ENCODE measurements around the gene CNGB1.
"Not testable (repeated sequence)": the region's sequence is repeated elsewhere in the genome, so short reads cannot be mapped to it uniquely, and the experiment has no call there.

Gene CNGB1

DNA sequence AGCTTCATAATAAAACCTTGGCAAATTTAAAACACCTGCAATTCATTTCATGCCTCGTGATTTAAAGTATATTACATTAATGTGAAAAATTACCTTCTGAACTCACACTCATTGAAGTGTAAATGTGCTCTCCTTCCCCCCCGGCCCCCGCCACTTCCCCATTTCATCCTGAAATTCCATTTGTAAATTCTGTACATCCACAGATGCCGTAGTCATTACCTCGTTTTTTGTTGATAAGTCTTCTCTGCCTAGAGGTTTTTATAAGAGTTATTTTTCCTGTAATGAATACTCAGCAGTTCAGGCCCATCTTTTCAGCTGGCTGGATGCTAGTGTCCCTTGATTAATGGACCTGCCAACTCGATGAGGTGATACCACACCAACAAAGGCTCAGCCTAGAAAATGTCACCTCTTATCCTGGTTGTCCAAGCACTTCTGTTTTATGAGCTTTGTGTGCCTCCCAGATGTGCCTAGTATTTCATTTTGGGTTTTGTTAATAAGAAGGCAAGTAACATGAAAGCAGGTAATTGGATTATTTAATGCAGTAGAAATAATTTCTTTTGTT lies 103.8 kb downstream of the CNGB1 start:
- H3K27ac ChIP-seq (ENCODE audit: low read depth, low read length): no peak overlapping the region
- H3K36me3 ChIP-seq (ENCODE audit: control insufficient read depth in 1 of 2, insufficient read depth in 2 of 2, low read length in 2 of 2): no peaks in the 10 kb centered on the region
- no peaks in the 10 kb centered on the region for H3K27me3 ChIP-seq (ENCODE audit: control insufficient read depth in 1 of 2, insufficient read depth in 2 of 2, low read length in 2 of 2)
- H3K4me3 ChIP-seq (ENCODE audit: low read depth in 1 of 2, low read length in 2 of 2): no peak overlapping the region
- H3K9ac ChIP-seq (ENCODE audit: low read depth in 1 of 2, low read length in 2 of 2): no peak overlapping the region
- H3K4me1 ChIP-seq (ENCODE audit: control insufficient read depth in 1 of 2, insufficient read depth in 2 of 2, low read length in 2 of 2): peaks cover 6 to 9% of the 10 kb centered on the region in 2 donors
- H3K9me3 ChIP-seq (ENCODE audit: control insufficient read depth in 1 of 2, low read length in 2 of 2): no peaks in the 10 kb centered on the region

DNA sequence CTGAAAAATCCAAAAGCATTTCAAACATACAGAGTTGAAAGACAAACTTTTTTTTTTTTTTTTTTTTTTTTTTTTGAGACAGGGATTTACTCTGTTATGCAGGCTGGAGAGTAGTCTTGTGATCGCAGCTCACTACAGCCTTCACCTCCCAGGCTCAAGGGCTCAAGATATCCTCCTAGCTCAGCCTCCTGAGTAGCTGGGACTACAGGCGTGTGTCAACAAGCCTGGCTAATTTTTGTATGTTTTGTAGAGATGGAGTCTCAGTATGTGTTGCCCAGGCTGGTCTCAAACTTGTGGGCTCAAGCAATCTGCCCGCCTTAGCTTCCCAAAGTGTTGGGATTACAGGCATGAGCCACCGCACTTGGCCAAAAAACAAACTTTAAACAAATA lies 104.4 kb downstream of the CNGB1 start:
- no peak overlapping the region for H3K9ac ChIP-seq (ENCODE audit: low read depth in 1 of 2, low read length in 2 of 2)
- H3K36me3 ChIP-seq (ENCODE audit: control insufficient read depth in 1 of 2, insufficient read depth in 2 of 2, low read length in 2 of 2): no peaks in the 10 kb centered on the region
- peaks cover 6 to 9% of the 10 kb centered on the region in 2 donors for H3K4me1 ChIP-seq (ENCODE audit: control insufficient read depth in 1 of 2, insufficient read depth in 2 of 2, low read length in 2 of 2)
- H3K9me3 ChIP-seq (ENCODE audit: control insufficient read depth in 1 of 2, low read length in 2 of 2): no peaks in the 10 kb centered on the region
- H3K27me3 ChIP-seq (ENCODE audit: control insufficient read depth in 1 of 2, insufficient read depth in 2 of 2, low read length in 2 of 2): no peaks in the 10 kb centered on the region
- no peak overlapping the region for H3K27ac ChIP-seq (ENCODE audit: low read depth, low read length)
- no peak overlapping the region for H3K4me3 ChIP-seq (ENCODE audit: low read depth in 1 of 2, low read length in 2 of 2)

DNA sequence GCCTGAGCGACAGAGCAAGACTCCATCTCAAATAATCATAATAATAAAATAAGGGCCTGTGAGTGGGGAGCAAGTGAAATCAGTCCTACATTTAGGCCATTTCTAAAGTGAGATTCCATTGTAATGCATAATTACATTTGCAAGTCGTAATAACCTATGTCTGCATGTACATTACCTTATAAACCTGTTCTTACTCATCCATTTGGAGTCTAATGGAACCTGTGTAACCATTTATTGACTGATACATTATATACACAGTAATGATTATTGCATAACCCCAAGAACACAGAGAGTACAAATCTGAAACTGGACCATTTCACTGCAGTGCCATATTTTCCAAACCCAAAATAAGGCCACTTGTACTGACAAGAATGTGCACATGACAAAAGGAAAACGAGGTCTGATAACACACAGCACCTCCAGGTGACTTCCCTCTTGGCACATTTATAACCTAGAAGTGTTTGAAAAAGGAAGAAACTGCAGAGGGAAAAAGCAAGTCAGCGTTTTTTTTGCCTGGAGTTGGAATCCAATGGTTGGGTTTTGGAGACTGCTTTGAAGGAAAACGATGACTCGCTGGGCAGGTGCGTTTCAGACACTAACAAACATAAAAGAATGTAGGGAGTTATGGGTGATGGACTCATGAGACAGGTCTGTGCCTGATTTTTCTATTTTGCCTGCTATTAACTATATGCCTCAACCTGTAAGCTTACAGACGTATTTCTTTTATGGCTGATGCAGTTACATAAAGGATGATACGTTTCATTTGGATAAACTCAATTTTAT lies 105.0 kb downstream of the CNGB1 start:
- no peaks in the 10 kb centered on the region for H3K36me3 ChIP-seq (ENCODE audit: control insufficient read depth in 1 of 2, insufficient read depth in 2 of 2, low read length in 2 of 2)
- peaks cover 6 to 9% of the 10 kb centered on the region in 2 donors for H3K4me1 ChIP-seq (ENCODE audit: control insufficient read depth in 1 of 2, insufficient read depth in 2 of 2, low read length in 2 of 2)
- H3K27me3 ChIP-seq (ENCODE audit: control insufficient read depth in 1 of 2, insufficient read depth in 2 of 2, low read length in 2 of 2): no peaks in the 10 kb centered on the region
- no peaks in the 10 kb centered on the region for H3K9me3 ChIP-seq (ENCODE audit: control insufficient read depth in 1 of 2, low read length in 2 of 2)
- H3K9ac ChIP-seq (ENCODE audit: low read depth in 1 of 2, low read length in 2 of 2): no peak overlapping the region
- no peak overlapping the region for H3K27ac ChIP-seq (ENCODE audit: low read depth, low read length)
- no peak overlapping the region for H3K4me3 ChIP-seq (ENCODE audit: low read depth in 1 of 2, low read length in 2 of 2)

DNA sequence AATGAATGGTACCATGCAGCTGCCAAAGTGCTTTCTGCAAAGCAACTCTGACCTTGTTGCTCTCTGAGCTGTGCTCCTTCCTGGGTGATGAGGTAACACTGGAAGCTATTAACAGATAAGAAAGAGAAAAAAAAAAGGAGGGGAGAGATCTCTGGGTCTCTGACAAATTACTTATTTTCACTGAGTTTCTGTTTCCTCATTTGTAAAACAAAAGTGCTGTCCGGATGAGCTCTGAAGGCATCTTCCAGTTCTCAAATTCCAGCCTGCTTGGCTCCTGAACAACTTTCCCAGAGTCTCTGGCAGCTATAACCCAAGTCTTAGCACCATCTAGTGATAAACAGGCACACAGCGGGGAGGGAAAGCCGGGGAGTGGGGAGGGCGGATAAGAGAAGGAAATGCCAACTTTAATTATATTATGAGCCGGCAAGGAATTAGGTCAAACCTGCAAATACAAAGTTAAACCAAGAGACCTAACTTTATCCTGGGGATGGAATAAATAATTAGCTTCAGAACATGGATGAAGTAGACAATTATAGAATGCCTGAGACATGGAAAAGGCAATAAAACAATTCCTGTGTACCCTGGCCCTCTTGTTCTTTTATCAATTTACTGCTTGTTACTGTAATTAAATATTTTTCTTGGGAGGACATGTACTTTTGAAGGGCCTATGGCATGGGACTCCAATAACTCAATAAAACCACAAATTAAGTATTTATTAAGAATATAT lies 107.3 kb downstream of the CNGB1 start:
- H3K9ac ChIP-seq (ENCODE audit: low read depth in 1 of 2, low read length in 2 of 2): no peak overlapping the region
- H3K27ac ChIP-seq (ENCODE audit: low read depth, low read length): no peak overlapping the region
- peaks cover 0 to 2% of the 10 kb centered on the region in 2 donors for H3K27me3 ChIP-seq (ENCODE audit: control insufficient read depth in 1 of 2, insufficient read depth in 2 of 2, low read length in 2 of 2)
- no peaks in the 10 kb centered on the region for H3K9me3 ChIP-seq (ENCODE audit: control insufficient read depth in 1 of 2, low read length in 2 of 2)
- peaks cover 6 to 9% of the 10 kb centered on the region in 2 donors for H3K4me1 ChIP-seq (ENCODE audit: control insufficient read depth in 1 of 2, insufficient read depth in 2 of 2, low read length in 2 of 2)
- H3K36me3 ChIP-seq (ENCODE audit: control insufficient read depth in 1 of 2, insufficient read depth in 2 of 2, low read length in 2 of 2): no peaks in the 10 kb centered on the region
- no peak overlapping the region for H3K4me3 ChIP-seq (ENCODE audit: low read depth in 1 of 2, low read length in 2 of 2)

DNA sequence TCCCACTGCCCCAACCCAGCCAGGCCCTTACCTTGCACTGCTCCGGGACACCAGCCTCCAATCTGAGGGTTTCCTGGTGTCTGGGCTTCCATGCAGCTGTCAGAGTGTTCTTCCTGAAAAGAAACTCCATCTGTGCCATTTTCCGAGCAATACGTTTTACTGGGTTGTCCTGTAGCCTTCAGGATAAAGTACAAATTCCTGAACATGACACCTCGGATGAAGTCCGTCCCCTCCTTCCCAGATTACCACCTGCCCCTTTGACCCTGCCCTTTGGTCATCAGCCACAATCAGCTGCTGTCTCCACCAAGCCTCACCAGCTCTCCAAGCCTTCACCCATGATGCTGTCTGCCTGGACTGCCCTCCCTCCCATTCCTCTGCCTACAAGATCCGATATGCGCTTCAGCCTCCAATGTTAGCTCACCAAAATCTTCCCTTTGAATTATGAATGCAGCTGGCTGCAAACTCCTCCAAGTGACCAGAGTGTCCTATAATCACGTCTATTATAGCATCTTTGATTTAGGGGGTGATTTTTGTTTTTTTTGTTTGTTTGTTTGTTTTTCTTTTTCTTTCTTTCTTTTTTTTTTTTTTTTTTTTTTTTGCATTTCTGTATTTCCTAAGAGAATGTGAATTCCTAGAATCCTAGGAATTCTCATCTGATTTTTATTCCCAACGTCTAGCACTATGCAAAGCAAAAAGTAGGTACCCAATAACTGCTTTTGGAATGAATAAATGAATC lies 108.1 kb downstream of the CNGB1 start:
- peaks cover 0 to 2% of the 10 kb centered on the region in 2 donors for H3K27me3 ChIP-seq (ENCODE audit: control insufficient read depth in 1 of 2, insufficient read depth in 2 of 2, low read length in 2 of 2)
- peaks cover 6 to 9% of the 10 kb centered on the region in 2 donors for H3K4me1 ChIP-seq (ENCODE audit: control insufficient read depth in 1 of 2, insufficient read depth in 2 of 2, low read length in 2 of 2)
- H3K27ac ChIP-seq (ENCODE audit: low read depth, low read length): no peak overlapping the region
- peak overlapping the region in 1 of 2 donors; percentile 58 for H3K4me3 ChIP-seq (ENCODE audit: low read depth in 1 of 2, low read length in 2 of 2)
- no peak overlapping the region for H3K9ac ChIP-seq (ENCODE audit: low read depth in 1 of 2, low read length in 2 of 2)
- no peaks in the 10 kb centered on the region for H3K36me3 ChIP-seq (ENCODE audit: control insufficient read depth in 1 of 2, insufficient read depth in 2 of 2, low read length in 2 of 2)
- no peaks in the 10 kb centered on the region for H3K9me3 ChIP-seq (ENCODE audit: control insufficient read depth in 1 of 2, low read length in 2 of 2)

DNA sequence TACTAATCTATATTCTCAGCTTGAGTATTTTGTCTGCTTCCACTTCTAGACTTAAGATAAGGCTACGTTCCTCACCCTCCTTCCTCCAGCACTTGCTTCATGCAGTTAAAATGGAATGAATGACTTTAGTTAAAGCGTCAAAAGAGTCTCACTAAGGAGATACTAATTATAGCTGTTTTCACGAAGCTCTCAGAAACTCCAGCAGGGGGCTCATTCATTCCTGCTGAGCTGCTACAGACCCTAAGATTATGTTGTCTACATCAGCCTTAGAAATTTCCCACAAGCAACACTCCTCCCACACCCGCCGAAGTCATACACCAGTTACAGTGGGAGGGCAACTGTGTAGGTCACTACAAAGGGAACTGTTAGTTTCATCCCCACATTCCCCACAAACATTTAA lies 111.6 kb downstream of the CNGB1 start:
- Histone ChIP-seq H3K36me3 (ENCODE audit: control insufficient read depth in 1 of 2, insufficient read depth in 2 of 2, low read length in 2 of 2) (no peaks in the 10 kb centered on the region), H3K9me3 (ENCODE audit: control insufficient read depth in 1 of 2, low read length in 2 of 2) (no peaks in the 10 kb centered on the region), H3K9ac (ENCODE audit: low read depth in 1 of 2, low read length in 2 of 2) (no peak overlapping the region), H3K4me1 (ENCODE audit: control insufficient read depth in 1 of 2, insufficient read depth in 2 of 2, low read length in 2 of 2) (peaks cover 6 to 9% of the 10 kb centered on the region in 2 donors), H3K27ac (ENCODE audit: low read depth, low read length) (no peak overlapping the region), H3K4me3 (ENCODE audit: low read depth in 1 of 2, low read length in 2 of 2) (no peak overlapping the region), H3K27me3 (ENCODE audit: control insufficient read depth in 1 of 2, insufficient read depth in 2 of 2, low read length in 2 of 2) (peaks cover 0 to 2% of the 10 kb centered on the region in 2 donors)

DNA sequence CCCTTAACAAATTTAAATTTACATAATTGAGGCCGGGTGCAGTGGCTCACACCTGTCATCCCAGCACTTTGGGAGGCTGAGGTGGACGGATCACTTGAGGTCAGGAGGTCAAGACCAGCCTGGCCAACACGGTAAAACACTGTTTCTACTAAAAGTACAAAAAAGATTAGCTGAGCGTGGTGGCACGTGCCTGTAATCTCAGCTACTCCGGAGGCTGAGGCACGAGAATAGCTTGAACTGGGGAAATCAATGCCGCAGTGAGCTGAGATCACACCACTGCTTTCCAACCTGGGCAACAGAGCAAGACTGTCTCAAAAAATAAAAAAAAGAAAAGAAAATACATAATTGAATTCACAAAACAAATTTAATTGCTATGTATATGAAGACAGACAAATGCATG lies 112.3 kb downstream of the CNGB1 start:
- Histone ChIP-seq H3K4me3 (ENCODE audit: low read depth in 1 of 2, low read length in 2 of 2) (no peak overlapping the region), H3K9me3 (ENCODE audit: control insufficient read depth in 1 of 2, low read length in 2 of 2) (no peaks in the 10 kb centered on the region), H3K27ac (ENCODE audit: low read depth, low read length) (no peak overlapping the region)

DNA sequence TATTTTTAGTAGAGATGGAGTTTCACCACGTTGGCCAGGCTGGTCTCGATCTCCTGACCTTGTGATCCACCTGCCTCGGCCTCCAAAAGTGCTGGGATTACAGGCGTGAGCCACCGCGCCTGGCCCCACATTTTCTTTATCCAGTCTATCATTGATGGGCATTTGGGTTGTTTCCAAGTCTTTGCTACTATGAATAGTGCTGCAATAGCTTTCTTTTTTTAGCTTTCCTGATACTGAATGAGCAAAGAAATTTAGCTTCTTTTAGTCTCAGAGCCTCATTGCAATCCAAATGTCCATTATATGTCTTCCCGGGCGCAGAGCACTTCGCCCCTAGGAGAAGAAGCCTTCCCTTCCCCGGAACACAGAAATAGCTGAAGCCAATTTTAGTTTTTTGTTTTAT lies 112.9 kb downstream of the CNGB1 start:
- H3K4me3 ChIP-seq (ENCODE audit: low read depth in 1 of 2, low read length in 2 of 2); H3K4me1 ChIP-seq (ENCODE audit: control insufficient read depth in 1 of 2, insufficient read depth in 2 of 2, low read length in 2 of 2); H3K27ac ChIP-seq (ENCODE audit: low read depth, low read length); H3K36me3 ChIP-seq (ENCODE audit: control insufficient read depth in 1 of 2, insufficient read depth in 2 of 2, low read length in 2 of 2); H3K27me3 ChIP-seq (ENCODE audit: control insufficient read depth in 1 of 2, insufficient read depth in 2 of 2, low read length in 2 of 2); H3K9me3 ChIP-seq (ENCODE audit: control insufficient read depth in 1 of 2, low read length in 2 of 2); H3K9ac ChIP-seq (ENCODE audit: low read depth in 1 of 2, low read length in 2 of 2): not testable (repeated sequence)

More for the DNA sequence above, 112.3 kb downstream of the CNGB1 start:
- Histone ChIP-seq H3K4me1 (ENCODE audit: control insufficient read depth in 1 of 2, insufficient read depth in 2 of 2, low read length in 2 of 2) (peaks cover 5 to 9% of the 10 kb centered on the region in 2 donors), H3K9ac (ENCODE audit: low read depth in 1 of 2, low read length in 2 of 2) (no peak overlapping the region), H3K27me3 (ENCODE audit: control insufficient read depth in 1 of 2, insufficient read depth in 2 of 2, low read length in 2 of 2) (peaks cover 0 to 2% of the 10 kb centered on the region in 2 donors), H3K36me3 (ENCODE audit: control insufficient read depth in 1 of 2, insufficient read depth in 2 of 2, low read length in 2 of 2) (no peaks in the 10 kb centered on the region)

DNA sequence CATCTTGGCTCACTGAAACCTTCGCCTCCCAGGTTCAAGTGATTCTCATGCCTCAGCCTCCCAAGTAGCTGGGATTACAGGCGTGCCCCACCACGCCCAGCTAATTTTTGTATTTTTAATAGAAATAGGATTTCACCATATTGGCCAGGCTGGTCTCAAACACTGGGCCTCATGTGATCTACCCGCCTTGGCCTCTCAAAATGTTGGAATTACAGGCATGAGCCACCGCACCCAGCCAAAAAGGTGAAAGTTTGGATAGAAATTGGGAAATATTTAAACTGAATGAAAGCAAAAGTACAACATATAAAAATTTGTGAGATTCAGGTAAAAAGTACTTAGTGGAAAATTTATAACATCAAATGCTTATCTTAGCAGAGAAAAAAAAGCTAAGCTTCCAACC lies 115.7 kb downstream of the CNGB1 start:
- no peaks in the 10 kb centered on the region for H3K9me3 ChIP-seq (ENCODE audit: control insufficient read depth in 1 of 2, low read length in 2 of 2)
- no peaks in the 10 kb centered on the region for H3K36me3 ChIP-seq (ENCODE audit: control insufficient read depth in 1 of 2, insufficient read depth in 2 of 2, low read length in 2 of 2)
- no peak overlapping the region for H3K4me3 ChIP-seq (ENCODE audit: low read depth in 1 of 2, low read length in 2 of 2)
- H3K27ac ChIP-seq (ENCODE audit: low read depth, low read length): no peak overlapping the region
- peaks cover 0 to 2% of the 10 kb centered on the region in 2 donors for H3K27me3 ChIP-seq (ENCODE audit: control insufficient read depth in 1 of 2, insufficient read depth in 2 of 2, low read length in 2 of 2)
- H3K9ac ChIP-seq (ENCODE audit: low read depth in 1 of 2, low read length in 2 of 2): no peak overlapping the region
- no peaks in the 10 kb centered on the region for H3K4me1 ChIP-seq (ENCODE audit: control insufficient read depth in 1 of 2, insufficient read depth in 2 of 2, low read length in 2 of 2)

DNA sequence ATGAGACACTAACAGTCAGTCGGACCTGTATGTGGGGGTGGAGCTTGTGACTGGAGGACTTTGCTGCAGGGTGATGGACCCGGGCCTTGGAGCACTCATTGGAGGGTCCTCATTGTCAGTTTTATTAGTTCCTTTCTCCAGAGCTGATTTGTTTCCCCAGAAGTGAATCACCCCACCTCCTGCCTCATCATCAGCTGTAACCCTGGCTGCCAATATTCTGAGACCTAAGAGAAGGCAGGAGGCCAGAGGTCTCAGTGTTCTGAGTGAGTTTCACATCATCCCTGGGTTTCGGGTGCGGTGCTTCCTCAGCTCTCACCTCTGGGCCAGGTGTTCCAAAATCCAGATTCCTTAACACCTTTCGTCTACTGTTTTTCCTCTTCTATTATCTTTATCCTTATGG lies 118.7 kb downstream of the CNGB1 start:
- Histone ChIP-seq H3K9ac (ENCODE audit: low read depth in 1 of 2, low read length in 2 of 2) (no peak overlapping the region), H3K4me3 (ENCODE audit: low read depth in 1 of 2, low read length in 2 of 2) (no peak overlapping the region)

More for the DNA sequence above, 118.7 kb downstream of the CNGB1 start:
- no peak overlapping the region for H3K27ac ChIP-seq (ENCODE audit: low read depth, low read length)
- H3K4me1 ChIP-seq (ENCODE audit: control insufficient read depth in 1 of 2, insufficient read depth in 2 of 2, low read length in 2 of 2): no peaks in the 10 kb centered on the region
- no peaks in the 10 kb centered on the region for H3K9me3 ChIP-seq (ENCODE audit: control insufficient read depth in 1 of 2, low read length in 2 of 2)
- no peaks in the 10 kb centered on the region for H3K36me3 ChIP-seq (ENCODE audit: control insufficient read depth in 1 of 2, insufficient read depth in 2 of 2, low read length in 2 of 2)
- H3K27me3 ChIP-seq (ENCODE audit: control insufficient read depth in 1 of 2, insufficient read depth in 2 of 2, low read length in 2 of 2): no peaks in the 10 kb centered on the region
